Esophagus squamous epithelium (tissue), 4 donors: Measurements from ENCODE around the gene PYROXD2.

Experiments
- CTCF ChIP-seq, 6 experiments: fragments of 450-650 bp in 4 of 6; fragments of 200-600 bp in 2 of 6; sonication (generic) in 2 of 6; IDR thresholded peaks; one replicate each; pipeline ENCODE4 v1.5.1; 2016 to 2019; ENCODE audit warnings: antibody characterized with exemption in 6 of 6, mild to moderate bottlenecking in 4 of 6, moderate library complexity in 4 of 6
- POLR2A ChIP-seq, 4 donors: fragments of 450-650 bp; IDR thresholded peaks; one replicate each; pipeline ENCODE4 v1.6.1; 2017; ENCODE audit warnings: antibody characterized with exemption in 4 of 4, mild to moderate bottlenecking in 4 of 4, moderate library complexity in 3 of 4

GRCh38 chr10:98444314-98445006, 29.5 kb upstream of the PYROXD2 start:
- TF ChIP-seq CTCF (IDR thresholded peaks at IDR 0.05) (no peak), POLR2A (IDR thresholded peaks at IDR 0.05) (no peak)
